H1 (cell line): ENCODE results near the gene PAPOLG. TPM values are rescaled to one million over a fixed set of nuclear protein-coding genes. Genes with fewer than 3 reads are reported as not detected.

Experiments
- CTCF ChIA-PET: fragments of 300-600 bp; sonication (Branson Sonifier 250); formaldehyde crosslinking; loops from one replicate; lab custom pipeline; 2021; ENCODE audit not compliant: partially characterized antibody; lab: Charles Lee
- POLR2A ChIA-PET: fragments of 300-600 bp; sonication (Branson Sonifier 250); formaldehyde crosslinking; loops from one replicate; lab custom pipeline; 2021; ENCODE audit warnings: inconsistent platforms; ENCODE audit not compliant: partially characterized antibody; lab: Charles Lee
- DNase-seq, 2 experiments: peaks; one replicate each; pipeline versions ENCODE4 v3.0.0 to v3.0.0-alpha.2; 2010 to 2022; ENCODE audit warnings: low spot score in 2 of 2, low read depth in 1 of 2, mixed read lengths in 1 of 2
- FAIRE-seq: peaks from 2 replicates; lab custom pipeline; 2011; peaks lifted over from hg19 to GRCh38; lab: Jason Lieb, UNC
- H2AFZ ChIP-seq: 2 replicates; pipeline ENCODE4 v1.8.1; 2012; ENCODE audit warnings: low read length, inconsistent platforms
- H2AK5ac ChIP-seq: 2 replicates; pipeline ENCODE4 v1.6.1; 2013; ENCODE audit warnings: low read depth, low read length
- H2BK120ac ChIP-seq: replicated peaks from 2 replicates; pipeline ENCODE3; 2013; ENCODE audit warnings: low read depth, low read length, inconsistent platforms
- H2BK12ac ChIP-seq: 2 replicates; pipeline ENCODE4 v1.6.1; 2013; ENCODE audit warnings: low read depth, low read length
- H2BK15ac ChIP-seq: 2 replicates; pipeline ENCODE4 v1.6.1; 2013; ENCODE audit warnings: low read length
- H2BK20ac ChIP-seq: 2 replicates; pipeline ENCODE4 v1.6.1; 2013; ENCODE audit warnings: low read length
- H2BK5ac ChIP-seq: 2 replicates; pipeline ENCODE4 v1.6.1; 2013; ENCODE audit warnings: low read depth, low read length
- H3K14ac ChIP-seq: 2 replicates; pipeline ENCODE4 v1.6.1; 2013; ENCODE audit warnings: inconsistent platforms; ENCODE audit not compliant: insufficient read length
- H3K18ac ChIP-seq: 2 replicates; pipeline ENCODE4 v1.6.1; 2013; ENCODE audit warnings: low read length; ENCODE audit errors: extremely low read depth
- H3K23ac ChIP-seq: 2 replicates; pipeline ENCODE4 v1.6.1; 2013; ENCODE audit warnings: inconsistent platforms; ENCODE audit not compliant: insufficient read length
- H3K23me2 ChIP-seq: 2 replicates; pipeline ENCODE4 v1.6.1; 2013; ENCODE audit warnings: low read depth, low read length
- H3K27ac ChIP-seq: 2 replicates; pipeline ENCODE4 v1.6.1; 2011; ENCODE audit warnings: low read depth, low read length, inconsistent platforms
- H3K27me3 ChIP-seq, 4 experiments: replicated peaks in 1 of 4; 1 replicate in 1 of 4; 2 replicates in 3 of 4; pipeline versions ENCODE4 v1.6.1 to v1.8.1; 2011 to 2013; ENCODE audit warnings: low read length in 3 of 4, mild to moderate bottlenecking in 3 of 4, inconsistent platforms in 2 of 4, mixed read lengths in 2 of 4, moderate library complexity in 1 of 4; ENCODE audit not compliant: control insufficient read depth in 3 of 4, insufficient read depth in 3 of 4; ENCODE audit errors: extremely low read depth in 1 of 4
- H3K36me3 ChIP-seq, 4 experiments: 2 replicates each; pipeline versions ENCODE4 v1.6.1 to v1.8.1; 2011 to 2013; ENCODE audit warnings: mild to moderate bottlenecking in 4 of 4, low read length in 3 of 4, moderate library complexity in 2 of 4, control low read depth in 1 of 4, inconsistent platforms in 1 of 4; ENCODE audit not compliant: insufficient read depth in 4 of 4, control insufficient read depth in 2 of 4
- H3K4ac ChIP-seq: replicated peaks from 2 replicates; pipeline ENCODE3; 2013; ENCODE audit warnings: low read length, low read depth, mixed read lengths, inconsistent platforms; ENCODE audit not compliant: insufficient read length
- H3K4me1 ChIP-seq, 4 experiments: replicated peaks in 1 of 4; 1 replicate in 1 of 4; 2 replicates in 3 of 4; pipeline versions ENCODE4 v1.6.1 to v1.8.1; 2011 to 2013; ENCODE audit warnings: low read length in 3 of 4, inconsistent platforms in 2 of 4, mixed read lengths in 1 of 4; ENCODE audit not compliant: insufficient read depth in 4 of 4, control insufficient read depth in 3 of 4
- H3K4me2 ChIP-seq, 2 experiments: 2 replicates each; pipeline versions ENCODE4 v1.6.1 to v1.8.1; 2011 to 2013; ENCODE audit warnings: low read depth in 2 of 2, low read length in 2 of 2, control low read depth in 1 of 2, inconsistent platforms in 1 of 2, mild to moderate bottlenecking in 1 of 2; ENCODE audit not compliant: insufficient read depth in 1 of 2
- H3K4me3 ChIP-seq, 4 experiments: fragments of 200-600, 300-600 bp in 1 of 4; sonication (generic), shearing (Covaris generic), sonication (Bioruptor Twin) in 1 of 4; 2 replicates each; pipeline versions ENCODE4 v1.5.1 to v1.8.1; 2011 to 2016; ENCODE audit warnings: low read length in 4 of 4, low read depth in 3 of 4, control low read depth in 2 of 4, inconsistent platforms in 2 of 4, mild to moderate bottlenecking in 2 of 4, mixed read lengths in 1 of 4, moderate library complexity in 1 of 4; ENCODE audit not compliant: insufficient read depth in 2 of 4; ENCODE audit errors: extremely low read depth in 1 of 4
- H3K56ac ChIP-seq: replicated peaks from 2 replicates; pipeline ENCODE3; 2013; ENCODE audit warnings: low read depth, mild to moderate bottlenecking, mixed read lengths, low read length, inconsistent platforms; ENCODE audit not compliant: insufficient read length
- H3K79me1 ChIP-seq: 2 replicates; pipeline ENCODE4 v1.6.1; 2013; ENCODE audit warnings: low read depth, low read length, control low read depth
- H3K79me2 ChIP-seq, 2 experiments: 2 replicates each; pipeline versions ENCODE4 v1.6.1 to v1.8.1; 2012 to 2013; ENCODE audit warnings: low read length in 2 of 2, mild to moderate bottlenecking in 2 of 2, inconsistent platforms in 1 of 2; ENCODE audit not compliant: insufficient read depth in 2 of 2, control insufficient read depth in 1 of 2
- H3K9ac ChIP-seq, 4 experiments: replicated peaks in 1 of 4; 1 replicate in 1 of 4; 2 replicates in 3 of 4; pipeline versions ENCODE4 v1.6.1 to v1.8.1; 2011 to 2013; ENCODE audit warnings: low read depth in 3 of 4, low read length in 3 of 4, control low read depth in 2 of 4, mild to moderate bottlenecking in 2 of 4, moderate library complexity in 2 of 4, inconsistent platforms in 1 of 4; ENCODE audit errors: extremely low read depth in 1 of 4
- H3K9me3 ChIP-seq, 2 experiments: 2 replicates each; pipeline versions ENCODE4 v1.6.1 to v1.8.1; 2012 to 2013; ENCODE audit warnings: mild to moderate bottlenecking in 2 of 2, moderate library complexity in 2 of 2, control low read depth in 1 of 2, inconsistent platforms in 1 of 2, low read depth in 1 of 2, low read length in 1 of 2, mixed read lengths in 1 of 2; ENCODE audit not compliant: insufficient read depth in 2 of 2
- H4K20me1 ChIP-seq, 2 experiments: replicated peaks in 1 of 2; 2 replicates each; pipeline versions ENCODE3 to v1.8.1; 2011 to 2013; ENCODE audit warnings: inconsistent platforms in 2 of 2, low read length in 2 of 2, mild to moderate bottlenecking in 1 of 2; ENCODE audit not compliant: insufficient read depth in 2 of 2, control insufficient read depth in 1 of 2
- H4K5ac ChIP-seq: 2 replicates; pipeline ENCODE4 v1.6.1; 2013; ENCODE audit warnings: low read length, low read depth, mixed read lengths, inconsistent platforms; ENCODE audit not compliant: insufficient read length
- H4K8ac ChIP-seq: 2 replicates; pipeline ENCODE4 v1.8.0; 2013; ENCODE audit warnings: mild to moderate bottlenecking, moderate library complexity, low read length, inconsistent platforms; ENCODE audit not compliant: insufficient read depth; ENCODE audit errors: extremely low read depth
- H4K91ac ChIP-seq: replicated peaks from 2 replicates; pipeline ENCODE3; 2013; ENCODE audit warnings: low read length, mixed read lengths, inconsistent platforms; ENCODE audit not compliant: insufficient read length
- BCL11A ChIP-seq, 2 experiments: IDR thresholded peaks; one replicate each; pipeline ENCODE4 v1.6.1; 2011; ENCODE audit warnings: low read depth in 2 of 2, low read length in 2 of 2, mild to moderate bottlenecking in 2 of 2
- CBX8 ChIP-seq: fragments of 300-800, 300-1000 bp; sonication (generic); IDR thresholded peaks from 2 replicates; pipeline ENCODE4 v1.7.1; 2016; ENCODE audit warnings: low read depth, low read length, borderline replicate concordance
- CTBP2 ChIP-seq: IDR thresholded peaks from 2 replicates; pipeline ENCODE4 v1.7.0; 2011; ENCODE audit warnings: borderline replicate concordance, mild to moderate bottlenecking, moderate library complexity, mixed read lengths, low read length; ENCODE audit not compliant: insufficient read depth, insufficient read length
- GABPA ChIP-seq: IDR thresholded peaks from 2 replicates; pipeline ENCODE4 v1.6.1; 2011; ENCODE audit warnings: mild to moderate bottlenecking, low read length, moderate library complexity, borderline replicate concordance; ENCODE audit not compliant: insufficient read depth
- HDAC2 ChIP-seq, 2 experiments: fragments of 300-600 bp in 1 of 2; sonication (generic) in 1 of 2; IDR thresholded peaks; 2 replicates each; pipeline ENCODE4 v1.6.1; 2011 to 2012; ENCODE audit warnings: low read depth in 2 of 2, low read length in 2 of 2, mild to moderate bottlenecking in 2 of 2, moderate library complexity in 2 of 2, borderline replicate concordance in 1 of 2, inconsistent platforms in 1 of 2
- HDAC6 ChIP-seq: IDR thresholded peaks from one replicate; pipeline ENCODE4 v1.7.1; 2012; ENCODE audit warnings: low read depth, mild to moderate bottlenecking, inconsistent platforms, low read length, moderate library complexity
- MAFK ChIP-seq: IDR thresholded peaks from 2 replicates; pipeline ENCODE4 v1.6.1; 2012; ENCODE audit warnings: low read depth, mild to moderate bottlenecking, improper control_type of control experiment, low read length
- POLR2A ChIP-seq, 2 experiments: IDR thresholded peaks; 1 replicate in 1 of 2; 2 replicates in 1 of 2; pipeline ENCODE4 v1.6.1; 2011; ENCODE audit warnings: low read depth in 2 of 2, low read length in 2 of 2, mild to moderate bottlenecking in 2 of 2; ENCODE audit errors: control extremely low read depth in 1 of 2
- POU5F1 ChIP-seq: IDR thresholded peaks from 2 replicates; pipeline ENCODE4 v1.6.1; 2011; ENCODE audit warnings: low read depth, mild to moderate bottlenecking, low read length, moderate library complexity
- RFX5 ChIP-seq: IDR thresholded peaks from 2 replicates; pipeline ENCODE4 v1.6.1; 2011; ENCODE audit warnings: low read depth, low read length, improper control_type of control experiment, borderline replicate concordance
- SP1 ChIP-seq: IDR thresholded peaks from 2 replicates; pipeline ENCODE4 v1.6.1; 2011; ENCODE audit warnings: low read depth, low read length
- SP4 ChIP-seq: IDR thresholded peaks from 2 replicates; pipeline ENCODE4 v1.6.1; 2012; ENCODE audit warnings: low read length, inconsistent platforms
- SRF ChIP-seq: IDR thresholded peaks from 2 replicates; pipeline ENCODE4 v1.6.1; 2011; ENCODE audit warnings: mild to moderate bottlenecking, low read depth, low read length, moderate library complexity
- TBP ChIP-seq: IDR thresholded peaks from 2 replicates; pipeline ENCODE4 v1.6.1; 2011; ENCODE audit warnings: low read depth, low read length, improper control_type of control experiment
- WGBS, 2 experiments: shearing (Covaris generic) in 1 of 2; methylation state at CpG; one replicate each; pipeline versions ENCODE4 v1.1.6 to v1.1.7; 2013 to 2015; ENCODE audit warnings: low lambda C conversion rate in 2 of 2, mixed read lengths in 2 of 2, inconsistent platforms in 1 of 2, low coverage in 1 of 2, missing lambda C conversion rate in 1 of 2; ENCODE audit not compliant: insufficient replicate concordance in 2 of 2, insufficient coverage in 1 of 2, insufficient read length in 1 of 2; ENCODE audit errors: extremely low coverage in 1 of 2, missing lambda C conversion rate in 1 of 2; 5-methylcytosine and 5-hydroxymethylcytosine counted together
- polyA plus RNA-seq, 7 experiments: library from polyadenylated mRNA; depleted of rRNA in 3 of 7; stranded (reverse) in 5 of 7; unstranded in 2 of 7; fragments of >200 nt in 5 of 7; fragments of 200-250 nt in 2 of 7; gene quantifications; 1 replicate in 5 of 7; 2 replicates in 1 of 7; 4 replicates in 1 of 7; pipeline versions ENCODE4 v1.2.1 to v1.2.3, GENCODE V29; 2011 to 2013; ENCODE audit warnings: missing spikeins in 2 of 7, mixed read lengths in 2 of 7
- total RNA-seq: library from RNA; stranded (reverse); fragmentation: NEBNext Ultra II Directional; extraction: Animal tissue kit (Norgen Biotek cat#: 25700); gene quantifications from 2 replicates; pipeline ENCODE4 v1.2.1, GENCODE V29; 2021

Gene PAPOLG
- total and polyA plus RNA-seq, 2 of the 8 experiments (the other 6 are each of a cell fraction or from before 2014, with no cell fraction given): 6.5 to 21.5 TPM

DNA sequence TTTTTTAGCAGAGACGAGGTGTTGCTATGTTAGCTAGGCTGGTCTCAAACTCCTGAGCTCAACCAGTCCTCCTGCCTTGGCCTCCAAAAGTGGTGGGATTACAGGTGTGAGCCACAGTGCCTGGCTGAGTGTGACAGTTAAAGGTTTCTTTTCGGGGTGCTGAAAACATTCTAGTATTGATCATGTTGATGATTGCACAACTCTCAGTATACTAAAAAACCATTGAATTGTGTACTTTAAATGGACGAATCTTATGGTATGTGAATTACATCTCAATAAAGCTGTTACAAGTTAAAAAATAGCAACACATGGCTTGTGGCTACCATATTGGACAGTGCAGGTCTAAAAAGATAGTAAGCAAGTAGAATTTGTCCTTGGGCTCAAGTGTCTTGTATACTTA, 22.3 kb downstream of the PAPOLG start:
- no peak overlapping the region for H3K4me3 ChIP-seq
- DNase-seq: no peak
- no peak overlapping the region for H4K91ac ChIP-seq
- no peak overlapping the region for H3K9ac ChIP-seq
- H3K79me2 ChIP-seq: no peaks in the 10 kb centered on the region
- no peaks in the 10 kb centered on the region for H3K27me3 ChIP-seq
- ChIA-PET CTCF (interaction anchor here (1.8 to 2.5 kb wide), 2 partner anchors 12 to 70 kb away, joined by 5 to 10 read pairs; no protein-coding TSS in a partner anchor), POLR2A (interaction anchor here (1.3 kb wide), 1 partner anchor 24 kb away, joined by 3 read pairs; no protein-coding TSS in a partner anchor)
- no peak overlapping the region for H3K23ac ChIP-seq
- H2AFZ ChIP-seq: no peak overlapping the region
- no peak overlapping the region for H3K14ac ChIP-seq
- no peak overlapping the region for H2BK20ac ChIP-seq
- H3K4me2 ChIP-seq: no peak overlapping the region
- no peak overlapping the region for H3K27ac ChIP-seq
- no peak overlapping the region for H3K18ac ChIP-seq
- H4K8ac ChIP-seq: no peak overlapping the region
- H4K20me1 ChIP-seq: peaks cover 0 to 6% of the 10 kb centered on the region in 2 experiments
- H3K79me1 ChIP-seq: no peaks in the 10 kb centered on the region
- no peak for FAIRE-seq
- H3K56ac ChIP-seq: no peak overlapping the region
- H2BK5ac ChIP-seq: no peak overlapping the region
- no peak overlapping the region for H2BK12ac ChIP-seq
- H4K5ac ChIP-seq: no peak overlapping the region
- H2AK5ac ChIP-seq: no peak overlapping the region
- no peaks in the 10 kb centered on the region for H3K23me2 ChIP-seq
- no peak overlapping the region for H3K4ac ChIP-seq
- peaks cover 0 to 69% (median 43%) of the 10 kb centered on the region in 4 experiments; a peak in 7 of 8 replicates for H3K36me3 ChIP-seq
- H2BK120ac ChIP-seq: no peak overlapping the region
- H3K4me1 ChIP-seq: no peaks in the 10 kb centered on the region
- no peak overlapping the region for H2BK15ac ChIP-seq
- no peaks in the 10 kb centered on the region for H3K9me3 ChIP-seq
- 85% methylated on average over 3 of the region's 3 CpGs; no CpG with 5 or more reads in 1 of the 2 experiments for WGBS, 2 experiments
- no peak for TF ChIP-seq RFX5
- TF ChIP-seq SRF: no peak
- TF ChIP-seq HDAC2 (IDR thresholded peaks at IDR 0.05; ENCODE audit: borderline replicate concordance in 1 of 2, low read depth in 2 of 2, low read length in 2 of 2): no peak
- TF ChIP-seq SP1: no peak
- no peak for TF ChIP-seq POLR2A (IDR thresholded peaks at IDR 0.05; ENCODE audit: control extremely low read depth in 1 of 2, low read depth in 2 of 2, low read length in 2 of 2)
- no peak for TF ChIP-seq BCL11A (IDR thresholded peaks at IDR 0.05; ENCODE audit: low read depth in 2 of 2, low read length in 2 of 2)
- TF ChIP-seq HDAC6: no peak
- no peak for TF ChIP-seq MAFK
- no peak for TF ChIP-seq GABPA
- no peak for TF ChIP-seq POU5F1
- TF ChIP-seq CTBP2: no peak
- no peak for TF ChIP-seq CBX8
- no peak for TF ChIP-seq TBP
- no peak for TF ChIP-seq SP4
